UCSD-AML1 (cell line): ENCODE data around the gene GSC.
"Not testable (repeated sequence)": the region's sequence is repeated elsewhere in the genome, so short reads cannot be mapped to it uniquely, and the experiment has no call there.

Experiments
- DNase-seq: peaks from one replicate; lab custom pipeline; 2025; ENCODE audit not compliant: unreplicated experiment; lab: John Stamatoyannopoulos, UW

GSC gene

DNA sequence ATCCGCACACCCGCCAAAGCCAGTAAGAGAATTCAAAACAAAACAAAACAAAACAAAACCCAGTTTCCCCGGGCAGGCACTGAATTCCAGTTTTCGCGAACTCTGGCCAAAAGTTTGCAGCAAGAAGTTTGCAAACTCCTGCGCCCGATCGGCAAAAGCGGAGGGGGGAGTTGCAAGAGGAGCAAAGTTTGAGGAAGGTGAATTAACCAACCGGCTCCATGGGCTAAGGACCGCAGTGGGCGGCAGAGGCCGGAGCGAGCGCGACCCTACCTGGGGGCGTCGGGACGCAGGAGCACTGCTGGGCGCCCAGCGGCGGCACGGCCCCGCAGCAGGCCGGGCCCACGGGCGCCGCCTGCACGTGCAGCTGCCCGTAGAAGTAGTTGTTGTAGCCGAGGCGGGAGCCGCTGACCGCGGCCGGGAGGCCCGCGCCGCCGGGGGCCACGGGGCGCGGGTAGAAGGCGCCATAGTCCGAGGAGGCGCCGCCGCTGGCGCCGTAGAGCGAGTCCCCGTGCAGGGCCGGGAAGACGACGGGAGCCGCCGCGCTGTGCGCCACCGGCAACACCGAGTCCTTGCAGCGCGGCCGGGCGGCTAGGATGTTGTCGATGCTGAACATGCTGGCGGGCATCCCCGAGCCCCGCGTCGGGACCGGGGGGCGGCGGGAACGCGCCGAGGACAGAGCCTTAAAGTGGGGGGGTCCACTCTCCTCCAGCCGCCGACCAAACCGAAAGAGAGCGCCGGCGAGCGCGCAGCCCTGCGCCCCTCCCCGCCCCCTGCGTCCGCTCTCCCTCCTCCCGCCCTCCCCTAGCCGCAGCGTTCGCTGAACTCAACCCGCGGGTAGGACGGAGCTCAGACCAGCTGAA is at the start of gene GSC:
Gene GSC (minus strand): TSS at position 723 of the 860 bp plus-strand sequence. CDS start 98 bp downstream, at position 625.
- DNase-seq = no peak

- no peak for DNase-seq
Measured at GRCh38 chr14:94819531-94819930, 49.6 kb upstream of the GSC start.

DNA sequence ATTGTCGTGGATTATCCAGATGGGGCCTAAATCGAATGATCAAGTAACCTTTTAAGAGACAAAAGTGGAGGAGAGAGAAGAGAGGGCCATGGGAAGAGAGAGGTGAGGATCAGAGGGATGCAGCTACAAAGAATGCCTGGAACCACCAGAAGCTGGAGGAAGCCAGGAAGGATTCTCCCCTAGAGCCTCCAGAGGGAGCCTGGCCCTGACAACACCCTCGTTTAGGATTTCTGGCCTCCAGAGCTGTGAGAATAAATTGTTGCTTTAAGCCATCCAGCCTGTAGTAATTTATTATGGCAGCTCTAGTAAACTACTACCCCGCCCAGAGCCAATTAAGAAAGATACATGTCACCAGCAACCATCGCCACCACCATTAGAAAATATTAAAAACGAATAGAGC is 46.2 kb upstream of the GSC start:
- no peak for DNase-seq

DNA sequence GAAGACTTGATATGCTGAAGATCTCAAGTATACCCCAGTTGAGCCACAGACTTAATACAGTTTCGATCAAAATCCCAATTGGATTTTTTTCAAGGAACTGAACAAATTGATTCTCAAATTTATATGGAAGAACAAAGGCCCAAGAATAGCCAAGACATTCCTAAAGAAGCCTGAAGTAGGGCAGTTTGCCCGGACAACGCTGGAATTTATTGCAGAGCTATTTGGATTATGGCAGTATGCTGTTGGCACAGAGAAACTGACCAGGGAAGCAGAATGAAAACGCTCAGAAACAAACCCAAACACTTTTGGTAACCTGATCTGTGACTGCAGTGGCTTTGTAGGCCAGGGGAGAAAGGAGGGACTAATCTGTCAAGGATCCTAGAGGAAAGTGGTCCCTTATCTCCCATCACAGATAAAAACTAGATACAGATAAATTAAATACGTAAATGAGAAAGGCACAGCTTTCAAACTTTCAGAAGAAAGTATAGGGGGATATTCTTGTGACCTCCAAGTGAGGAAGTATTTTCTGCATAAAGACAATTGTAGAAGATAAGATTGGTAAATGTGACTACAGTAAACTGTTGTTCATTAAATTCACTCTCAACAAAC is 35.9 kb upstream of the GSC start:
- DNase-seq = no peak

- DNase-seq = no peak
Measured at GRCh38 chr14:94801225-94801624, 31.3 kb upstream of the GSC start.

DNA sequence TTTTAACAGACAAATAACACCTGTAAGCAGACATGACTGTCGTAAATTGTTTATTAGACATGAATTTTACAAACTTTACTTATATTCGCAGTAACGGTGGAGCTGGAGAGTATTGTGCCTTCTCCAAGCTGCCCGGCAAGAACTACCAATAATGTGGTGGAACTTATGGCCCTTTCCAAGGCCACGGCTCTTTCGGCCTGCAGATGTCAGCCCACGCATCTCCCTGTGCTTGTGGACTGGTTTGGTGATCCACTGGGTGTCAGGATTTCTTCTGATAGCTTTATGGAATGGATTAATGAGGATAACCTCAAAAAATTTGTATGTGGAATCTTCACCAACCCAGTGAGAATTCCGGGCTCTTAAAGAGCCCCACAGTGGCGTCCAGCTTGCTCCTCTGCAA is 30.9 kb upstream of the GSC start:
- DNase-seq = not testable (repeated sequence)

DNA sequence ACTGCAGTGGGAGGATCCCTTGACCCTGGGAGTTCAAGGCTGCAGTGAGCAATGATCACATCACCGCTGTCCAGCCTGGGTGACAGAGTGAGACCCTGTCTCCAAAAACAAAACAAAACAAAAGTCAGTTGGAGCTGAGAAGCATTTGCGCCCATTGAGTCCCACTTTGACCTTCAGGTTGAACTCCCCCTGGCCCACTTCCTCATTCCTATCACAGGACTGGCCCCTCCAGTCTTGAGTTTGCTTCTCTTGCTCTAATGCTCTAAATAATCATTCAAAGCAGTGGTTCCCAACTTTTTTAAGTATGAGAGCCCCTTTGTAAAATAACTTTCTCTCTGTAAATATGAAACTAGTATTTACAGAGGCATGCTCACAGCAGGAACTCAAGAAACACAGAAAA is 28.0 kb upstream of the GSC start:
- no peak for DNase-seq

- DNase-seq = no peak
Measured at GRCh38 chr14:94796278-94796677, 26.4 kb upstream of the GSC start.

DNA sequence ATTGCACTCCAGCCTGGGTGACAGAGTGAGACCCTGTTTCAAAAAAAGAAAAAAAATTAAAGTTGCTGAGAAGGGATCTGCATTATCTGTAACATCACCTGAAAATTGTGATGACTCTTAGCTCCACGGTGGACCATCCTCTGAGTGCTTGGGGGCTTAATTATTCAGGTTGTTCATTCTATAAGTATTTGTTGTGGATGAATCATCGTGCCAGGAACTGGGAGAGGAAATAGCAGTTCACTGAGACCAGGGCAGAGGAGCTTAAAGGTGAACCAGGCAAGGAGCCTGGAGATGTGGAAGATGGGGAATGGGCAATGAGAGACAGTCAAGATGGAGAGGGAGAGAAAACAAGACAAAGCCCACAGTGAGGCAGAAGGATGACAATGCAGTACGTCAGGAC is 25.5 kb upstream of the GSC start:
- no peak for DNase-seq

- no peak for DNase-seq
Measured at GRCh38 chr14:94793901-94794300, 24.0 kb upstream of the GSC start.

- no peak for DNase-seq
Measured at GRCh38 chr14:94787655-94788054, 17.7 kb upstream of the GSC start.

- DNase-seq = no peak
Measured at GRCh38 chr14:94787092-94787491, 17.2 kb upstream of the GSC start.

- no peak for DNase-seq
Measured at GRCh38 chr14:94780536-94781399, 10.9 kb upstream of the GSC start.

- DNase-seq = no peak
Measured at GRCh38 chr14:94779713-94780112, 9.8 kb upstream of the GSC start.

- DNase-seq = no peak
Measured at GRCh38 chr14:94775871-94776210, 5.9 kb upstream of the GSC start.

GRCh38 chr14:94775091-94775870 is 5.4 kb upstream of the GSC start:
- DNase-seq = no peak

DNA sequence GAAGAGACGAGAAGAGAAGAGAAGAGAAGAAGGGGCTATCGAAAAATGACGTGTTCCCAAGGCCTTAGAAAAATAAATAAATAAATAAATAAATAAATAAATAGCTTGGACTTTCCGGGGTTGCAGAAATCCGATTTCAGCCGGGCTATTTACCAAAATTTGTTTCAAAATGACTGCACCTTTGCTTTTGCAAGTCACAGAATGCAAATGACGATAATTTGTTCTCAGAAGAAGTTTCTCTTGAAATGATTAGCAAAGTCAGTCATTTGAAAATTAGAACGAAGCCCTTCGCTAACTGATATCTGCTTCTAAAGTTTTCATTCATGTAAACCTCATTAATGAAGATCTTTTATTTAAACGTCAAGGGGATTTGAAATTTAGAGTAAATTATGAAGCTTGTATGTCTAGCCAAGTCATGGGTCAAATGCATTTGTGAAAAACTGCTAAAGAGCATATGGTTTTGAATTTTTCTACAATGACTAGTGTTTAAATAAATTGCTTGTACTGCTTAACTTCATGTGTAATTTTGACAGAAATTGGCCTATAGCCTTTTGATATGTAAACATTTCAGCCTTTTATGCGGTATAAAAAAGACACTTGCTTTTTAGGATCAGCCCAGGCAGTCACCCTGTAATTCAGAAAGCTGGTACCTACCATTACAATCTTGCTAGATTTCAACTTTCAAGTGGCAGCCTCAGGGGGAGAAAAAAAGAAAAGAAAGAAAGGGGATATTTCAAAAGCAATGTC is 4.6 kb upstream of the GSC start:
- DNase-seq = no peak

DNA sequence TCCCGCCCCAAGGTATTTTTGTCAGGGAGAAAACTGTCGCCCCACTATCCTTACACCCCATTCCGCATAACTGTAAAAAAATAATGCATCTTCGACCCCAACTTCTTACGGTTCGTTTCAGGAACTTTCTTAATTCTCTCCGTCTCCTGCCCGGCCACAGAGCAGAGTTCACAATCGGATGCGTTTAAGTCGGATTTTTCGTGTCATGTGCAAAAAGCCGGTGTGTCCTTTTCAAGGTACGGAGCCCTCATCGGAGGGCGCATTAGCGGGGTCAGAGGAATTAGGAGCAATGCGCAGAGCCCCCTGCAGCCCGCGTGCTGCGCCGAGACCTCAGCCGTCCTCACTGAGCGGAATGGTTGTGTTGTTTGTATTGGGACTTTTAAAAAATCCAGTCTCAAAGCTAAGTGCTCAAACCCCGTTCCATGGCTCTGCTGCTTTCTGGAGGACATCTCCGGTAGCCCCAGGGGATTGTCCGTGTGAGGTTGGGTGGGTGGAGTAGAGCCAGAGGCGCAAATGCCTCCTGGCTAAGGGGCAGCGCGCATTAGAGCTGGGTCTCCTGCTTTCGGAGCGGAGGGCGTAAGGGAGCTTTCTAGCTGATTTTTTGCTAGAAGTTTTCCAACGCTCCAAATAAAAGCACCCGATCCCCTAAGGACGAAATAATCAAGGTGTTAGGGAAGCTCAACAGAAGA is 3.9 kb upstream of the GSC start:
- no peak for DNase-seq

DNA sequence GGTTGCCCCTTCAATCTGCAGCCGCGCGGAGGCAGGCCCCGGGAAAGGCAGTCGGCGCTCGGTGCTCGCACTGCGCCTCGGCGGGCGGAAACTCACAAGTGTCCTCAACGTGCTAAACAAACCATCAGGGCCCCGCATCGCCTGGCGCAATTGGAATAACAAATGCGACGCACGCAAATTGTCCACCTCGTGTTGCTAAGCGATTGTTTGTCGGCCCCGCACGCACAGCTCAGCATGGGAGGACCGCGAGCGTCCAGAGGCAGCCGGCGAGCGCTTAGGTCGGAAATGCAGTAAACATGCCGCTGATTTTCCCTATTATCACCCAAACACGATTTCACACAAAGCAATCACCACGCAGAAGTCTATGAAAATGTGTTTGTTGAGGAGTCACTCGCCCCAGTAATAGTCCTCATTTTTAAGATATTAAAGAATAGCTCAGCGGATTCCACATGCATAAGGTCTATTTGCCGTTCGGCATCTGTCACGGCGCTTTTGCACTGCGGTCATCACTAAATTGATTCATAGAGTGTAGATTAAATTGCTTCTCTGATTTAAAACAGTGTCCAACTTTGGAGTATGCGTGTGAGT is 3.2 kb upstream of the GSC start:
- no peak for DNase-seq
